Thoracic aorta (tissue), 2 donors: ENCODE results near the gene CACNA2D3. TPM values are rescaled to one million over a fixed set of nuclear protein-coding genes. Genes with fewer than 3 reads are reported as not detected.

Experiments used
- ATAC-seq: fragments of 150-250 bp; one replicate; pipeline ENCODE4 v1.8.0; 2017; ENCODE audit warnings: low read depth; ENCODE audit not compliant: insufficient number of reproducible peaks, low FRiP score
- DNase-seq: peaks from one replicate; pipeline ENCODE4 v3.0.0-alpha.2; 2020; ENCODE audit warnings: low spot score
- H3K27ac ChIP-seq, 2 donors: fragments of 200-600 bp; sonication (generic); 1 replicate in 1 of 2; 2 replicates in 1 of 2; pipeline ENCODE4 v1.5.1; 2016; ENCODE audit warnings: mild to moderate bottlenecking in 2 of 2, moderate library complexity in 2 of 2
- H3K27me3 ChIP-seq: fragments of 200-600 bp; sonication (generic); replicated peaks from 2 replicates; pipeline ENCODE4 v1.6.0; 2016; ENCODE audit warnings: mild to moderate bottlenecking; ENCODE audit not compliant: insufficient read depth
- H3K36me3 ChIP-seq: fragments of 200-600 bp; sonication (generic); one replicate; pipeline ENCODE4 v1.5.1; 2016
- H3K4me1 ChIP-seq, 2 donors: fragments of 200-600 bp; sonication (generic); 1 replicate in 1 of 2; 2 replicates in 1 of 2; pipeline versions ENCODE4 v1.5.1 to v1.6.0; 2016; ENCODE audit warnings: low read depth in 2 of 2, mild to moderate bottlenecking in 1 of 2; ENCODE audit not compliant: control insufficient read depth in 1 of 2
- H3K4me3 ChIP-seq: fragments of 200-600 bp; sonication (generic); 2 replicates; pipeline ENCODE4 v1.5.1; 2016; ENCODE audit warnings: mild to moderate bottlenecking
- H3K9me3 ChIP-seq: fragments of 200-600 bp; sonication (generic); 2 replicates; pipeline ENCODE4 v1.5.1; 2016
- CTCF ChIP-seq: fragments of 200-600 bp; sonication (generic); IDR thresholded peaks from one replicate; pipeline ENCODE4 v1.5.1; 2019; ENCODE audit warnings: antibody characterized with exemption
- total RNA-seq, 2 donors: library from RNA; depleted of rRNA; stranded (reverse); fragments of >200 nt; gene quantifications; one replicate each; pipeline versions ENCODE4 v1.1.0 to v1.2.3, GENCODE V29; 2016

The CACNA2D3 gene
- total RNA-seq, 2 donors from 2014 or later, result 3.2 to 4.0 TPM

- Histone ChIP-seq H3K36me3 (no peaks in the 10 kb centered on the region), H3K4me1 (no peaks in the 10 kb centered on the region), H3K4me3 (no peak overlapping the region), H3K27me3 (no peaks in the 10 kb centered on the region), H3K9me3 (no peaks in the 10 kb centered on the region), H3K27ac (no peak overlapping the region)
- ATAC-seq (no peak), DNase-seq (no peak)
- no peak for TF ChIP-seq CTCF
Observed at GRCh38 chr3:54408328-54408727, 286.0 kb downstream of the CACNA2D3 start.

DNA sequence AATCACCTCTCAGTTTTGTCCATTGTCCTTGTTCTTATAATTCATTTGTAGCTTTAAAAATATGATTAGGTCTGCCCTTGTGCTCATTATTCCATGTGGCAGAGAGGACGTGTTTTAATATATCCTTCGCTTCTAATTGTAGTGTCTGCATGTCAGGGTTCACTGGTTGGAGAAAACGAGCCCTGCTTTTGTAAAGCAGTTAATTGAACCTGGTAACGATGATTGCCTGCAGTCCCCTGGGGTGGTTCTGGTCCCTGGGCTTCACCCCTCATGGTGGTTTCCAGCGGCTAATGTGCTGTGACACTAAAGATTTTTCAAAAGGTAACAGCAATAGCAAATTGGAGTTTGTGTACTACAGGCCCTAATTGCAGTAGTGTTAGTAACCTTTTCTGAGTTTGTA lies 299.6 kb downstream of the CACNA2D3 start:
- TF ChIP-seq CTCF, result no peak
- DNase-seq, result no peak

GRCh38 chr3:54424292-54424691 lies 301.9 kb downstream of the CACNA2D3 start:
- ATAC-seq, result no peak
- H3K36me3 ChIP-seq, result no peaks in the 10 kb centered on the region
- peaks cover 0 to 6% of the 10 kb centered on the region in 2 donors for H3K4me1 ChIP-seq

More for the DNA sequence above, 299.6 kb downstream of the CACNA2D3 start:
- H3K27me3 ChIP-seq, result no peaks in the 10 kb centered on the region
- H3K36me3 ChIP-seq, result no peaks in the 10 kb centered on the region
- ATAC-seq, result no peak
- no peak overlapping the region for H3K27ac ChIP-seq
- H3K4me1 ChIP-seq, result no peaks in the 10 kb centered on the region
- H3K9me3 ChIP-seq, result no peaks in the 10 kb centered on the region
- no peak overlapping the region for H3K4me3 ChIP-seq

GRCh38 chr3:54426381-54426780 lies 304.0 kb downstream of the CACNA2D3 start:
- no peaks in the 10 kb centered on the region for H3K36me3 ChIP-seq
- no peak overlapping the region for H3K27ac ChIP-seq
- H3K4me1 ChIP-seq, result peaks cover 0 to 6% of the 10 kb centered on the region in 2 donors
- DNase-seq (no peak), ATAC-seq (no peak)
- no peak for TF ChIP-seq CTCF
- no peak overlapping the region for H3K4me3 ChIP-seq
- no peaks in the 10 kb centered on the region for H3K9me3 ChIP-seq
- H3K27me3 ChIP-seq, result no peaks in the 10 kb centered on the region

More at GRCh38 chr3:54424292-54424691, 301.9 kb downstream of the CACNA2D3 start:
- Histone ChIP-seq H3K27ac (no peak overlapping the region), H3K27me3 (no peaks in the 10 kb centered on the region), H3K4me3 (no peak overlapping the region), H3K9me3 (no peaks in the 10 kb centered on the region)
- no peak for DNase-seq
- no peak for TF ChIP-seq CTCF

DNA sequence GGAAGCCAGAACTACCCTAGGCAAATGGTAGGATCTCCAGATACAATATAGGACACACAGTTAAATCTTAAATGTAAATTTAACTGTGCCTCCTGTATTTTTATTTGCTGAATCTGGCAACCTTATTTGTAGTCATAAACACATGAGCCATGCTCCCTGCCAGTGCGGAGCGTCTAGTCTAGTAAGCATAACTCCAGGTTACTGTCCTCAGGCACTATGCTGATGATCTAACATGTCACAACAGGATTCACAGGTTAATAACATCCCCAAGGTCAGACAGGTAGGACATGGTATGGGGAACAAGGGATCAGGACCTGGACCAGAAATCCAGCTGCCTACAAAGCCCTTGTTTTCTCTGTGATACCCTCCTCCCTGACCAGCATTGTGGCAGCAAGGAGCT lies 305.1 kb downstream of the CACNA2D3 start:
- TF ChIP-seq CTCF, result no peak
- ATAC-seq, result no peak
- no peaks in the 10 kb centered on the region for H3K9me3 ChIP-seq
- H3K36me3 ChIP-seq, result no peaks in the 10 kb centered on the region
- H3K4me3 ChIP-seq, result no peak overlapping the region
- H3K4me1 ChIP-seq, result peaks cover 0 to 6% of the 10 kb centered on the region in 2 donors
- H3K27me3 ChIP-seq, result no peaks in the 10 kb centered on the region
- no peak for DNase-seq
- H3K27ac ChIP-seq, result no peak overlapping the region
